Bronchial epithelial cell (primary cell): ENCODE results near the gene CPZ. TPM values are rescaled to one million over a fixed set of nuclear protein-coding genes. Genes with fewer than 3 reads are reported as not detected.

Source experiments
- DNase-seq: peaks from one replicate; pipeline ENCODE4 v3.0.0-alpha.2; 2010; ENCODE audit warnings: low read depth
- FAIRE-seq: peaks from 2 replicates; lab custom pipeline; 2011; peaks lifted over from hg19 to GRCh38; lab: Jason Lieb, UNC
- H3K27me3 ChIP-seq: 2 replicates; pipeline ENCODE4 v1.5.1; 2011; ENCODE audit warnings: low read length; ENCODE audit not compliant: control insufficient read depth, insufficient read depth
- H3K36me3 ChIP-seq: 2 replicates; pipeline ENCODE4 v1.5.1; 2011; ENCODE audit warnings: low read length; ENCODE audit not compliant: control insufficient read depth, insufficient read depth
- H3K4me3 ChIP-seq: 2 replicates; pipeline ENCODE4 v1.5.1; 2011; ENCODE audit warnings: mild to moderate bottlenecking, low read depth, low read length, control low read depth
- CTCF ChIP-seq: IDR thresholded peaks from 2 replicates; pipeline ENCODE4 v1.5.1; 2011; ENCODE audit warnings: mild to moderate bottlenecking, moderate library complexity, low read length, control low read depth, inconsistent platforms; ENCODE audit not compliant: insufficient read depth, severe bottlenecking
- total RNA-seq: library from RNA; depleted of rRNA; stranded (reverse); fragments of >200 nt; gene quantifications from 2 replicates; pipeline ENCODE4 v1.2.1, GENCODE V29; 2014

The CPZ gene
- total RNA-seq, 1 donor from 2014 or later: 0.26 TPM

- FAIRE-seq (no peak), DNase-seq (no peak)
- Histone ChIP-seq H3K27me3 (no peaks in the 10 kb centered on the region), H3K4me3 (no peak overlapping the region), H3K36me3 (no peaks in the 10 kb centered on the region)
- TF ChIP-seq CTCF: no peak
Measured at GRCh38 chr4:8609406-8609805, 16.8 kb downstream of the CPZ start.

GRCh38 chr4:8609824-8610350 is 17.3 kb downstream of the CPZ start:
- Histone ChIP-seq H3K4me3 (no peak overlapping the region), H3K27me3 (no peaks in the 10 kb centered on the region), H3K36me3 (no peaks in the 10 kb centered on the region)
- DNase-seq: no peak
- no peak for TF ChIP-seq CTCF
- FAIRE-seq: no peak

- no peak overlapping the region for H3K4me3 ChIP-seq
- no peak for TF ChIP-seq CTCF
- DNase-seq (no peak), FAIRE-seq (no peak)
- H3K36me3 ChIP-seq: no peaks in the 10 kb centered on the region
- no peaks in the 10 kb centered on the region for H3K27me3 ChIP-seq
Measured at GRCh38 chr4:8610858-8611616, 18.5 kb downstream of the CPZ start.

DNA sequence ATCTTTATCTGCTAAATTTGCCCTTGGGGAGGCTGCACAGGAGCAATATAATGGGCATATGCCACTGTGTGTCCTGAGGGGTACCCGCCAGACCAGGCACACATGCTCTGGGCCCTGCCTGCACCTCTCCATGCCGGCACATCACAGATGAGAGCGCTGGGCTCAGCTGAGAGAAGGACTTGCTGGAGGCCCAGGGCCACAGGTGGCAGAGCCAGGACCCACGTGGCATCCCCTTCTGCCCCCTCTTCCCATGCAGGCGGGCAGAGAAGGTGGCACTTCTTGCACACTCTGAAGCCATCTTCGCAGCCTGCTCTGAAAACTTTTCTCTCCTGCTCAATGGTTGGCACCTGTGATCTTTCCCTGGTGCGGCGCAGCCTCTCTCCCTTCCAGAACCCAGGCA is 20.1 kb downstream of the CPZ start:
- FAIRE-seq (no peak), DNase-seq (no peak)
- Histone ChIP-seq H3K27me3 (no peaks in the 10 kb centered on the region), H3K4me3 (no peak overlapping the region), H3K36me3 (no peaks in the 10 kb centered on the region)
- TF ChIP-seq CTCF: no peak

DNA sequence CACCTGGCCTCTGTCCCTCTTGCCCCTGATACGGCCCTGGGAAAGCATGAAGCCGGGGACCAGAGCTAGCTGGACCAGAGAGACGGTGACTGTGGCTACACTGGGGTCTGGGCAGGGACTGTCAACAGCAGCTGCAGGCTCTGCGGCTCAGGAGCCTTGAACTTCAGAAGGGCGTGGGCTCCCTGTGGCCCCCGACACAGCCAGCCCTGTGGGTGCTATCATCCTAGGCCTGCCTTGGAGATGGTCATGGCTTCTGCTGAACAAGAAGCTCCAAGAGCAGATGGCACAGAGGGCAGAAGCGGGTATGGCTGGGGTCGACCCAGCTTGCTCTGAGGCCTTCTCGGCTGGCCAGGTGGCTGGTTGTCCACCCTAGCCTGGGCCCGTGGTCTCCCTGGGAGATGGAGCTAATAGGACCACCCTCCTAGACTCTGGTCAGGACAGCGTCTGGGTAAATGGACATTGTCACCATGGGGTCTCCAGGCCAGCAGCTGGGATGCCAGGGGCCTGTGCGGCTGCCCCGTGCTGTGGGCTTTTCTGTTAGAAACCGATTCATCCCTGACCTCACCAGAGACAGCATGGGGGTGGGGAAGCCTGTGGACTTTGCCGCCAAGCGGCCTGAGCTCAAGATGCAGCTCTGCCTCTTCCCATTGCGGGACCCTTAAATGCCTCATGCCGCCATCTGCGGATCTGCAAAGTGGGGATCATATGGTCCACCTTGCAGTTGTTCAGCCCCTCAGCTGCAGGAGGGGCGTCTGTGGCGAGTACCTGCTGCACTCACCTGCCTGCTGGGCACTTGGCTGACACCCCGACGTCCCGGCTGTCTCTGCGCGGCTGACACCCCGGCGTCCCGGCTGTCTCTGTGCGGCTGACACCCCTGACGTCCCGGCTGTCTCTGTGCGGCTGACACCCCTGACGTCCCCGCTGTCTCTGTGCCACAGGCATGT is 21.1 kb downstream of the CPZ start:
- TF ChIP-seq CTCF: no peak
- DNase-seq (no peak), FAIRE-seq (no peak)
- no peaks in the 10 kb centered on the region for H3K36me3 ChIP-seq
- H3K27me3 ChIP-seq: no peaks in the 10 kb centered on the region
- H3K4me3 ChIP-seq: no peak overlapping the region
